Trophoblast cell (in vitro differentiated cells and primary cell): ENCODE data around the gene GH2.
"Not testable (repeated sequence)": the region's sequence is repeated elsewhere in the genome, so short reads cannot be mapped to it uniquely, and the experiment has no call there.

ENCODE experiments used
- DNase-seq, 2 donors: peaks; one replicate each; pipeline ENCODE4 v3.0.0-alpha.2; 2016
- H2AFZ ChIP-seq: 2 replicates; pipeline ENCODE4 v1.6.1; 2013; ENCODE audit warnings: low read length, moderate library complexity, mild to moderate bottlenecking; ENCODE audit not compliant: insufficient read depth, poor library complexity
- H2AK5ac ChIP-seq: 2 replicates; pipeline ENCODE4 v1.6.1; 2013; ENCODE audit warnings: mild to moderate bottlenecking, low read length
- H2BK120ac ChIP-seq: 2 replicates; pipeline ENCODE4 v1.6.1; 2013; ENCODE audit warnings: low read length, mild to moderate bottlenecking, moderate library complexity; ENCODE audit not compliant: insufficient read depth, poor library complexity
- H2BK12ac ChIP-seq: 2 replicates; pipeline ENCODE4 v1.6.1; 2013; ENCODE audit warnings: mild to moderate bottlenecking, low read length, moderate library complexity
- H2BK5ac ChIP-seq: 2 replicates; pipeline ENCODE4 v1.6.1; 2013; ENCODE audit warnings: low read length, low read depth, moderate library complexity, mild to moderate bottlenecking; ENCODE audit not compliant: poor library complexity
- H3K14ac ChIP-seq: 2 replicates; pipeline ENCODE4 v1.6.1; 2013; ENCODE audit warnings: mild to moderate bottlenecking, low read length
- H3K18ac ChIP-seq: 2 replicates; pipeline ENCODE4 v1.6.1; 2013; ENCODE audit warnings: mild to moderate bottlenecking, low read length
- H3K23ac ChIP-seq: 2 replicates; pipeline ENCODE4 v1.6.1; 2013; ENCODE audit warnings: low read length
- H3K27ac ChIP-seq: 2 replicates; pipeline ENCODE4 v1.5.1; 2013; ENCODE audit warnings: low read depth, mild to moderate bottlenecking, inconsistent platforms, low read length, moderate library complexity
- H3K27me3 ChIP-seq: 2 replicates; pipeline ENCODE4 v1.6.1; 2013; ENCODE audit warnings: inconsistent platforms, mild to moderate bottlenecking, low read length, moderate library complexity; ENCODE audit not compliant: insufficient read depth
- H3K36me3 ChIP-seq, 2 experiments: 1 replicate in 1 of 2; 2 replicates in 1 of 2; pipeline ENCODE4 v1.6.1; 2013; ENCODE audit warnings: low read length in 2 of 2, mild to moderate bottlenecking in 2 of 2, moderate library complexity in 1 of 2; ENCODE audit not compliant: insufficient read depth in 2 of 2, control insufficient read depth in 1 of 2
- H3K4ac ChIP-seq: 2 replicates; pipeline ENCODE4 v1.6.1; 2013; ENCODE audit warnings: low read depth, mild to moderate bottlenecking, low read length, moderate library complexity
- H3K4me1 ChIP-seq, 2 experiments: 1 replicate in 1 of 2; 2 replicates in 1 of 2; pipeline ENCODE4 v1.6.1; 2013; ENCODE audit warnings: low read length in 2 of 2, mild to moderate bottlenecking in 2 of 2, moderate library complexity in 1 of 2; ENCODE audit not compliant: insufficient read depth in 2 of 2, control insufficient read depth in 1 of 2
- H3K4me2 ChIP-seq: 2 replicates; pipeline ENCODE4 v1.6.1; 2013; ENCODE audit warnings: inconsistent platforms, mild to moderate bottlenecking, low read length, moderate library complexity
- H3K4me3 ChIP-seq: 2 replicates; pipeline ENCODE4 v1.5.1; 2013; ENCODE audit warnings: mild to moderate bottlenecking, low read depth, low read length, inconsistent platforms
- H3K79me1 ChIP-seq: one replicate; pipeline ENCODE4 v1.6.1; 2013; ENCODE audit warnings: low read length
- H3K79me2 ChIP-seq: 2 replicates; pipeline ENCODE4 v1.6.1; 2013; ENCODE audit warnings: low read length, mild to moderate bottlenecking; ENCODE audit not compliant: control insufficient read depth, insufficient read depth, poor library complexity
- H3K9ac ChIP-seq: 2 replicates; pipeline ENCODE4 v1.6.1; 2013; ENCODE audit warnings: mild to moderate bottlenecking, low read length
- H3K9me3 ChIP-seq: 2 replicates; pipeline ENCODE4 v1.6.1; 2013; ENCODE audit warnings: low read depth, mild to moderate bottlenecking, control low read depth, inconsistent platforms, low read length; ENCODE audit not compliant: insufficient read depth
- H4K12ac ChIP-seq: 2 replicates; pipeline ENCODE4 v1.6.1; 2013; ENCODE audit warnings: low read depth, mild to moderate bottlenecking, low read length, moderate library complexity
- H4K8ac ChIP-seq: 2 replicates; pipeline ENCODE4 v1.6.1; 2013; ENCODE audit warnings: low read depth, mild to moderate bottlenecking, low read length, moderate library complexity
- H4K91ac ChIP-seq: one replicate; pipeline ENCODE4 v1.6.1; 2013; ENCODE audit warnings: low read depth, mild to moderate bottlenecking, low read length, moderate library complexity
- WGBS: extraction: QIAGEN DNeasy Blood & Tissue Kit; methylation state at CpG from one replicate; pipeline ENCODE4 v1.1.7; 2013; ENCODE audit warnings: missing lambda C conversion rate; ENCODE audit not compliant: insufficient read length, insufficient coverage; ENCODE audit errors: extremely low coverage; 5-methylcytosine and 5-hydroxymethylcytosine counted together

GH2 gene

GRCh38 chr17:63847525-63848249 lies 34.1 kb downstream of the GH2 start:
- no peak overlapping the region for H4K12ac ChIP-seq
- H3K14ac ChIP-seq, result no peak overlapping the region
- WGBS, result no CpG with 5 or more reads among the region's 3 CpGs
- no peak overlapping the region for H3K9ac ChIP-seq
- no peak overlapping the region for H3K27ac ChIP-seq
- H3K4ac ChIP-seq, result no peak overlapping the region
- no peak overlapping the region for H2BK12ac ChIP-seq
- DNase-seq, result no peak
- H3K4me1 ChIP-seq, result peaks cover 0 to 5% of the 10 kb centered on the region in 2 experiments
- H3K27me3 ChIP-seq, result no peaks in the 10 kb centered on the region
- H3K18ac ChIP-seq, result no peak overlapping the region
- no peak overlapping the region for H4K8ac ChIP-seq
- no peak overlapping the region for H4K91ac ChIP-seq
- no peak overlapping the region for H2BK120ac ChIP-seq
- H3K23ac ChIP-seq, result no peak overlapping the region
- no peaks in the 10 kb centered on the region for H3K79me2 ChIP-seq
- H3K36me3 ChIP-seq, result no peaks in the 10 kb centered on the region
- H2BK5ac ChIP-seq, result no peak overlapping the region
- H3K79me1 ChIP-seq, result peaks cover 5% of the 10 kb centered on the region
- H3K4me2 ChIP-seq, result no peak overlapping the region
- no peak overlapping the region for H2AK5ac ChIP-seq
- peaks cover 14% of the 10 kb centered on the region for H3K9me3 ChIP-seq
- H3K4me3 ChIP-seq, result no peak overlapping the region
- no peak overlapping the region for H2AFZ ChIP-seq

- no peak for DNase-seq
- no peak overlapping the region for H4K91ac ChIP-seq
- no peak overlapping the region for H2BK120ac ChIP-seq
- H3K27me3 ChIP-seq, result no peaks in the 10 kb centered on the region
- no peak overlapping the region for H2AFZ ChIP-seq
- H2BK12ac ChIP-seq, result no peak overlapping the region
- H3K4ac ChIP-seq, result no peak overlapping the region
- no peak overlapping the region for H3K23ac ChIP-seq
- no CpG with 5 or more reads among the region's 1 CpG for WGBS
- H3K9ac ChIP-seq, result no peak overlapping the region
- H3K4me2 ChIP-seq, result no peak overlapping the region
- no peak overlapping the region for H3K27ac ChIP-seq
- H3K79me1 ChIP-seq, result peaks cover 14% of the 10 kb centered on the region
- H3K36me3 ChIP-seq, result no peaks in the 10 kb centered on the region
- H2AK5ac ChIP-seq, result no peak overlapping the region
- no peak overlapping the region for H3K4me3 ChIP-seq
- no peak overlapping the region for H3K18ac ChIP-seq
- peaks cover 10 to 16% of the 10 kb centered on the region in 2 experiments for H3K4me1 ChIP-seq
- H2BK5ac ChIP-seq, result no peak overlapping the region
- peaks cover 18% of the 10 kb centered on the region for H3K79me2 ChIP-seq
- H4K12ac ChIP-seq, result no peak overlapping the region
- H3K14ac ChIP-seq, result no peak overlapping the region
- no peak overlapping the region for H4K8ac ChIP-seq
- H3K9me3 ChIP-seq, result peaks cover 17% of the 10 kb centered on the region
Observed at GRCh38 chr17:63845509-63845908, 36.2 kb downstream of the GH2 start.

GRCh38 chr17:63843910-63844677 lies 37.6 kb downstream of the GH2 start:
- H3K36me3 ChIP-seq, result no peaks in the 10 kb centered on the region
- H3K27me3 ChIP-seq, result no peaks in the 10 kb centered on the region
- no peak overlapping the region for H3K4me2 ChIP-seq
- H3K79me1 ChIP-seq, result peaks cover 14% of the 10 kb centered on the region
- WGBS, result no CpG with 5 or more reads among the region's 9 CpGs
- H3K79me2 ChIP-seq, result peaks cover 19% of the 10 kb centered on the region
- no peak for DNase-seq
- H3K4me3 ChIP-seq, result no peak overlapping the region
- H3K14ac ChIP-seq, result no peak overlapping the region
- H2BK5ac ChIP-seq, result no peak overlapping the region
- no peak overlapping the region for H3K27ac ChIP-seq
- H3K18ac ChIP-seq, result no peak overlapping the region
- no peak overlapping the region for H2BK120ac ChIP-seq
- H4K12ac ChIP-seq, result no peak overlapping the region
- no peak overlapping the region for H3K4ac ChIP-seq
- H3K9ac ChIP-seq, result no peak overlapping the region
- no peak overlapping the region for H4K8ac ChIP-seq
- H2BK12ac ChIP-seq, result no peak overlapping the region
- no peak overlapping the region for H3K23ac ChIP-seq
- H2AFZ ChIP-seq, result no peak overlapping the region
- no peak overlapping the region for H4K91ac ChIP-seq
- H3K9me3 ChIP-seq, result peaks cover 12% of the 10 kb centered on the region
- H3K4me1 ChIP-seq, result peaks cover 14 to 21% of the 10 kb centered on the region in 2 experiments
- H2AK5ac ChIP-seq, result no peak overlapping the region

- Histone ChIP-seq H4K91ac (peak overlapping the region; percentile 67), H3K79me1 (peaks cover 11% of the 10 kb centered on the region), H3K4ac (peak overlapping the region; percentile 61), H4K12ac (peak overlapping the region; percentile 84), H3K4me3 (peak overlapping the region; percentile 69), H2AFZ (peak overlapping the region; percentile 80), H3K4me1 (peaks cover 18 to 24% of the 10 kb centered on the region in 2 experiments), H4K8ac (peak overlapping the region; percentile 96), H2BK120ac (peak overlapping the region; percentile 65), H3K14ac (peak overlapping the region; percentile 37), H3K79me2 (peaks cover 21% of the 10 kb centered on the region), H3K4me2 (peak overlapping the region; percentile 77)
- H3K27me3 ChIP-seq, H3K27ac ChIP-seq, H2AK5ac ChIP-seq, H2BK5ac ChIP-seq, H3K9ac ChIP-seq, H2BK12ac ChIP-seq, H3K9me3 ChIP-seq, H3K36me3 ChIP-seq, H3K23ac ChIP-seq, H3K18ac ChIP-seq: not testable (repeated sequence)
- WGBS, result no CpG with 5 or more reads among the region's 19 CpGs
- DNase-seq, result peak; percentile 69 to 84
Observed at GRCh38 chr17:63843387-63843888, 38.3 kb downstream of the GH2 start.
